Fibroblast of mammary gland (primary cell): Measurements from ENCODE around the gene CPXM2.

Experiments
- DNase-seq: peaks from one replicate; pipeline ENCODE4 v3.0.0-alpha.2; 2010; ENCODE audit warnings: low read depth
- H3K4me3 ChIP-seq: 2 replicates; pipeline ENCODE4 v1.5.1; 2011; ENCODE audit warnings: low read depth, mild to moderate bottlenecking, low read length, moderate library complexity; ENCODE audit not compliant: control insufficient read depth
- TF ChIP-seq, protein P1 (sequence below): conservative IDR thresholded peaks from 2 replicates; pipeline ENCODE4 v1.5.1; 2011; ENCODE audit warnings: low read depth, low read length, inconsistent platforms; ENCODE audit not compliant: control insufficient read depth, insufficient read depth

The CPXM2 gene

GRCh38 chr10:123761038-123761428 is 130.6 kb downstream of the CPXM2 start:
- TF ChIP-seq, protein P1, sequence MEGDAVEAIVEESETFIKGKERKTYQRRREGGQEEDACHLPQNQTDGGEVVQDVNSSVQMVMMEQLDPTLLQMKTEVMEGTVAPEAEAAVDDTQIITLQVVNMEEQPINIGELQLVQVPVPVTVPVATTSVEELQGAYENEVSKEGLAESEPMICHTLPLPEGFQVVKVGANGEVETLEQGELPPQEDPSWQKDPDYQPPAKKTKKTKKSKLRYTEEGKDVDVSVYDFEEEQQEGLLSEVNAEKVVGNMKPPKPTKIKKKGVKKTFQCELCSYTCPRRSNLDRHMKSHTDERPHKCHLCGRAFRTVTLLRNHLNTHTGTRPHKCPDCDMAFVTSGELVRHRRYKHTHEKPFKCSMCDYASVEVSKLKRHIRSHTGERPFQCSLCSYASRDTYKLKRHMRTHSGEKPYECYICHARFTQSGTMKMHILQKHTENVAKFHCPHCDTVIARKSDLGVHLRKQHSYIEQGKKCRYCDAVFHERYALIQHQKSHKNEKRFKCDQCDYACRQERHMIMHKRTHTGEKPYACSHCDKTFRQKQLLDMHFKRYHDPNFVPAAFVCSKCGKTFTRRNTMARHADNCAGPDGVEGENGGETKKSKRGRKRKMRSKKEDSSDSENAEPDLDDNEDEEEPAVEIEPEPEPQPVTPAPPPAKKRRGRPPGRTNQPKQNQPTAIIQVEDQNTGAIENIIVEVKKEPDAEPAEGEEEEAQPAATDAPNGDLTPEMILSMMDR: no peak
- no peak overlapping the region for H3K4me3 ChIP-seq
- no peak for DNase-seq

GRCh38 chr10:123760356-123761037 is 131.1 kb downstream of the CPXM2 start:
- TF ChIP-seq, protein P1: no peak
- no peak for DNase-seq
- H3K4me3 ChIP-seq: no peak overlapping the region

DNA sequence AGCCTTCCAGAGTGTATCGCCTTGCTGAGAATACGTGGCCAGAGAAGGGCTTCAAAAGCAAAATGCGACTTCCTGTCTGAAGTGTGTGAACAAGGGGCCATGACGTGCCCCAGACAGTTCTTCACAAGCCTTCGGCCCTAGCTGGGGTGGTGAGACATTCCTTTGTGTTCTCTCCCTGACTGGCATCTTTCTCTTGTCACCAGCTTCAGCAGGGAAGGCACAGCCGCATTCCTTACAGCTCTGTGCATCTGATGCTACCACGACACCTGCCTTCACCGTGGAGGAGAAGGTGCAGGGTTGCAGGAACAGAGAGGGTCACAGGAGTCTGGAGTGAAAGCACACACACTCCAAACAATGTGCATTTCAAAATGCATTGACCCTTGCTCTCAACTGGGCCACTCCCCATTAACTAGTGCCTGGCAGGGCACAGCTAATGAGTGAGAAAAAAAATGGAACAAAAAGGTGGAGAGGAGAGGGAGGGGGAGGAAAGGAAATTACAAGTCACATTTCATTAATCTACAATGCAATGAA is 132.0 kb downstream of the CPXM2 start:
- no peak overlapping the region for H3K4me3 ChIP-seq
- DNase-seq: no peak
- TF ChIP-seq, protein P1: no peak

DNA sequence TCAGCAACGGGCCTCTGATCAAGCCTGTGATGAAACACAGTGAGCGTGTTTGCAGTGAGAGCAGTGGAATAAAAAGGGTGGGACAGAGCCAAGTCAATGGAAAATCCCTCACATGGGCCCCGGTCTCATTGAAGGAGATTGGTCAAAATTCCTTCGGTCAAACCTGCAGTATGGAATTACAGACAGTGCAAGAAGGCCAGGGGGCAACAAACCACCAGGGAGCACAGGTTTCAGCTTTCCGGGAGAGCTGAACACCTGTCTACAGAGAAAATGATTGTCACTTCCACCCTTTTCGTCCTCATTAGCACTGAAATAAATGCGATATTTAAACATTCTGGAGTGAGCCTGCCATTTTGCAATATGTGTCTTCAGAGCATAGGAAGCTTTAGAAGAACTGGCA is 132.6 kb downstream of the CPXM2 start:
- TF ChIP-seq, protein P1: no peak
- no peak for DNase-seq
- no peak overlapping the region for H3K4me3 ChIP-seq

DNA sequence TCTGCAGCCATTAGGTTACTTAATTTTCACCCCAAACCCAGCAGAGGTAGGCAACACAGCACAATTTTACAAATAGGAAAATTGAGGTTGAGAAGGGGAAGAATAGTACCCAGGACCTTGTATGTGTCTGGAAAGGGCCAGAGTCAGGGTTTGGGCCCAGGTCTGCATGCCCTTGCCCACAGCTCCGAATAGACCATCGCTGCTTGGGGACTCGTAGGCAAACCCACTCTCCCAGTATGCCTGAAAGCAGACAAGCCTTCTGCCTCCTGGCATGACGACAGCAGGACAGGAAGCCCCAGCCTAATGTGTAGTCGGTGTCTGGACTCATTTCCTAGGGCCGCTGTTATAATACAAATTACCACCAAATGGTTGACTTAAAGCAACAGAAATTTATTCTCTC is 133.8 kb downstream of the CPXM2 start:
- TF ChIP-seq, protein P1: no peak
- no peak overlapping the region for H3K4me3 ChIP-seq
- no peak for DNase-seq

DNA sequence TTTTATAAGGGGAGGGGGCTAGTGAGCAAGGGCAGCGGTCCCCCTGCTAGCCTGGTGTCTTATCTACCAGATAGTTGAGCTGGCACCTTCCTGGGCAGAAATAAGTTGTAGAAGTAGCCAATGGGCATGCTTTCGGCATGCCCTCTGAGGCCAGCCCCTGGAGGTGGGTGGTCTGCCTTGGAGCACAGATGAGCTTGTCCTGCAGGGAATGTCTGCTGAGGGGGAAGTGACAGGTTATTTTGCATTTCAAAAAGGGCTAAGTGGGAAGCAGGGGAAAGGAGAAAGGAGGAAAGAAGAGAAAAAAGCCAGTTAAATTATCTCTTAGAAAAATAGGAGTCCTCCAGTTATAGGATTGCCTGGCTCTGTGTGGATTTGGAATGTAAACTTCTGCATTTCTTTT is 136.5 kb downstream of the CPXM2 start:
- no peak for DNase-seq
- no peak overlapping the region for H3K4me3 ChIP-seq
- TF ChIP-seq, protein P1: no peak

- DNase-seq: no peak
- TF ChIP-seq, protein P1: no peak
- H3K4me3 ChIP-seq: no peak overlapping the region
These were observed 137.5 kb downstream of the CPXM2 start for GRCh38 chr10:123754123-123754522.
